GM12878 (cell line): ENCODE measurements around the gene TRA2B. TPM values are rescaled to one million over a fixed set of nuclear protein-coding genes. Genes with fewer than 3 reads are reported as not detected.
A peak's percentile ranks its signal among the peaks of the same experiment; 100 is the strongest.

Source experiments
- ATAC-seq: fragments of 200-7000 bp; cut with Tn5 transposase; 3 replicates; pipeline ENCODE4 v1.9.1; 2020; ENCODE audit warnings: mild to moderate bottlenecking, moderate library complexity
- BruUV-seq: library from RNA; stranded (reverse); fragments of 400-500 nt; replicated peaks from 2 replicates; lab custom pipeline; 2021; lab: Mats Ljungman, UMichigan
- CTCF ChIA-PET: fragments of 300-600 bp; sonication (Branson Sonifier 250); formaldehyde crosslinking; extraction: SDS; loops from one replicate; lab custom pipeline; 2021; ENCODE audit warnings: inconsistent platforms; lab: Yijun Ruan, JAX
- POLR2A ChIA-PET: fragments of 350-600 bp; formaldehyde crosslinking; extraction: SDS; loops from one replicate; lab custom pipeline; 2021; ENCODE audit warnings: inconsistent platforms; lab: Charles Lee
- RAD21 ChIA-PET: fragments of 300-600 bp; sonication (Branson Sonifier 250); formaldehyde crosslinking; loops from one replicate; lab custom pipeline; 2023; ENCODE audit warnings: antibody characterized with exemption; ENCODE audit not compliant: unreplicated experiment; lab: Charles Lee
- SMC1A ChIA-PET: fragments of 300-600 bp; sonication (Branson Sonifier 250); formaldehyde crosslinking; loops from one replicate; lab custom pipeline; 2023; ENCODE audit not compliant: unreplicated experiment, uncharacterized antibody; lab: Charles Lee
- DNase-seq: peaks from one replicate; pipeline ENCODE4 v3.0.0-alpha.2; 2011; ENCODE audit warnings: low read depth, low spot score
- FAIRE-seq: peaks from 3 replicates; lab custom pipeline; 2011; peaks lifted over from hg19 to GRCh38; lab: Jason Lieb, UNC
- H2AFZ ChIP-seq: 2 replicates; pipeline ENCODE4 v1.6.0; 2011; ENCODE audit warnings: low read depth, low read length, control low read depth; ENCODE audit not compliant: control insufficient read depth
- H3K27ac ChIP-seq: 2 replicates; pipeline ENCODE4 v1.5.1; 2011; ENCODE audit warnings: control low read depth; ENCODE audit not compliant: control insufficient read depth, insufficient read depth
- H3K27me3 ChIP-seq, 2 experiments: replicated peaks in 1 of 2; 2 replicates each; pipeline versions ENCODE4 v1.6.0 to v1.6.1; 2011; ENCODE audit warnings: low read length in 1 of 2; ENCODE audit not compliant: control insufficient read depth in 2 of 2, insufficient read depth in 2 of 2
- H3K36me3 ChIP-seq, 2 experiments: 2 replicates each; pipeline ENCODE4 v1.5.1; 2011; ENCODE audit warnings: low read length in 1 of 2; ENCODE audit not compliant: control insufficient read depth in 2 of 2, insufficient read depth in 2 of 2
- H3K4me1 ChIP-seq: 2 replicates; pipeline ENCODE4 v1.6.1; 2011; ENCODE audit warnings: mild to moderate bottlenecking, low read length, moderate library complexity, mixed read lengths; ENCODE audit not compliant: control insufficient read depth, insufficient read depth
- H3K4me2 ChIP-seq: 2 replicates; pipeline ENCODE4 v1.6.0; 2011; ENCODE audit warnings: control low read depth; ENCODE audit not compliant: control insufficient read depth, insufficient read depth
- H3K4me3 ChIP-seq: fragments of 200-600 bp; sonication (generic); 2 replicates; pipeline ENCODE4 v1.5.1; 2016
- H3K79me2 ChIP-seq: 2 replicates; pipeline ENCODE4 v1.6.0; 2011; ENCODE audit warnings: low read length; ENCODE audit not compliant: control insufficient read depth, insufficient read depth
- H3K9ac ChIP-seq: 2 replicates; pipeline ENCODE4 v1.8.0; 2011; ENCODE audit warnings: low read length, control low read depth, mixed read lengths; ENCODE audit not compliant: control insufficient read depth, insufficient read depth
- H3K9me3 ChIP-seq: replicated peaks from 3 replicates; pipeline ENCODE4 v1.5.1; 2011; ENCODE audit warnings: mild to moderate bottlenecking, low read length; ENCODE audit not compliant: control insufficient read depth, insufficient read depth
- H4K20me1 ChIP-seq: 2 replicates; pipeline ENCODE4 v1.6.0; 2011; ENCODE audit not compliant: control insufficient read depth, insufficient read depth
- BCL11A ChIP-seq: IDR thresholded peaks from 2 replicates; pipeline ENCODE4 v1.6.1; 2011; ENCODE audit warnings: low read depth, low read length
- CBFB ChIP-seq: IDR thresholded peaks from 2 replicates; pipeline ENCODE4 v1.6.1; 2016; ENCODE audit warnings: antibody characterized with exemption, low read depth
- KLF5 ChIP-seq: fragments of 450-650 bp; IDR thresholded peaks from 2 replicates; pipeline ENCODE4 v1.6.1; 2014; ENCODE audit warnings: mild to moderate bottlenecking; ENCODE audit not compliant: partially characterized antibody
- RB1 ChIP-seq: fragments of 450-650 bp; formaldehyde crosslinking; IDR thresholded peaks from 2 replicates; pipeline ENCODE4 v1.6.1; 2017; ENCODE audit warnings: mild to moderate bottlenecking, borderline replicate concordance
- ZZZ3 ChIP-seq: IDR thresholded peaks from 2 replicates; pipeline ENCODE4 v1.6.1; 2011; ENCODE audit warnings: low read depth; ENCODE audit not compliant: control insufficient read depth, insufficient read length
- WGBS: methylation state at CpG from one replicate; pipeline ENCODE4 v1.1.6; 2016; ENCODE audit warnings: low lambda C conversion rate; ENCODE audit not compliant: insufficient replicate concordance, insufficient coverage; ENCODE audit errors: missing lambda C conversion rate; 5-methylcytosine and 5-hydroxymethylcytosine counted together
- in situ Hi-C: fragments of 300-500 bp; cut with MboI; formaldehyde crosslinking; loops from 9 replicates; pipeline ENCODE4 v1.14.3; 2018; ENCODE audit warnings: mixed read lengths
- intact Hi-C: fragments of 100-400 bp; cut with micrococcal nuclease; formaldehyde crosslinking; loops from one replicate; pipeline ENCODE4 v1.14.2; 2022; ENCODE audit not compliant: unreplicated experiment
- polyA plus RNA-seq, 11 experiments: library from polyadenylated mRNA; depleted of rRNA in 4 of 11; unstranded in 6 of 11; stranded (reverse) in 5 of 11; fragments of >200 nt; fragmentation: Nextera tagmentation in 4 of 11; fragmentation: Illumina TruSeq in 1 of 11; extraction: Ambion mirVana in 4 of 11; extraction: Trizol in 1 of 11; gene quantifications; 1 replicate in 1 of 11; 2 replicates in 10 of 11; pipeline versions ENCODE4 v1.2.1 to v1.2.3, GENCODE V29; 2011 to 2016; ENCODE audit warnings: inconsistent platforms in 2 of 11, missing spikeins in 2 of 11, low read depth in 1 of 11
- total RNA-seq, 4 experiments: library from RNA; depleted of rRNA in 3 of 4; stranded (reverse); fragments of >200 nt in 3 of 4; fragmentation: Illumina TruSeq in 1 of 4; extraction: Trizol in 1 of 4; gene quantifications; 2 replicates each; pipeline versions ENCODE4 v1.2.1 to v1.2.3, GENCODE V29; 2013 to 2021
- TF ChIP-seq, protein P1 (sequence below): IDR thresholded peaks from 2 replicates; pipeline ENCODE4 v1.6.1; 2011; ENCODE audit warnings: borderline replicate concordance, low read depth, mild to moderate bottlenecking, moderate library complexity, low read length; ENCODE audit not compliant: insufficient read depth, poor library complexity, severe bottlenecking
- TF ChIP-seq, protein P2 (sequence below): fragments of 450-650 bp; formaldehyde crosslinking; IDR thresholded peaks from 2 replicates; pipeline ENCODE4 v1.4.0; 2022; ENCODE audit warnings: mild to moderate bottlenecking, moderate library complexity
- TF ChIP-seq, protein P3 (sequence below): fragments of 450-650 bp; IDR thresholded peaks from 2 replicates; pipeline ENCODE4 v1.6.1; 2014; ENCODE audit warnings: mild to moderate bottlenecking

Gene TRA2B
- total and polyA plus RNA-seq, 10 of the 15 experiments (the other 5 are each of a cell fraction or from before 2014, with no cell fraction given), result 130 to 317 (median 278) TPM

DNA sequence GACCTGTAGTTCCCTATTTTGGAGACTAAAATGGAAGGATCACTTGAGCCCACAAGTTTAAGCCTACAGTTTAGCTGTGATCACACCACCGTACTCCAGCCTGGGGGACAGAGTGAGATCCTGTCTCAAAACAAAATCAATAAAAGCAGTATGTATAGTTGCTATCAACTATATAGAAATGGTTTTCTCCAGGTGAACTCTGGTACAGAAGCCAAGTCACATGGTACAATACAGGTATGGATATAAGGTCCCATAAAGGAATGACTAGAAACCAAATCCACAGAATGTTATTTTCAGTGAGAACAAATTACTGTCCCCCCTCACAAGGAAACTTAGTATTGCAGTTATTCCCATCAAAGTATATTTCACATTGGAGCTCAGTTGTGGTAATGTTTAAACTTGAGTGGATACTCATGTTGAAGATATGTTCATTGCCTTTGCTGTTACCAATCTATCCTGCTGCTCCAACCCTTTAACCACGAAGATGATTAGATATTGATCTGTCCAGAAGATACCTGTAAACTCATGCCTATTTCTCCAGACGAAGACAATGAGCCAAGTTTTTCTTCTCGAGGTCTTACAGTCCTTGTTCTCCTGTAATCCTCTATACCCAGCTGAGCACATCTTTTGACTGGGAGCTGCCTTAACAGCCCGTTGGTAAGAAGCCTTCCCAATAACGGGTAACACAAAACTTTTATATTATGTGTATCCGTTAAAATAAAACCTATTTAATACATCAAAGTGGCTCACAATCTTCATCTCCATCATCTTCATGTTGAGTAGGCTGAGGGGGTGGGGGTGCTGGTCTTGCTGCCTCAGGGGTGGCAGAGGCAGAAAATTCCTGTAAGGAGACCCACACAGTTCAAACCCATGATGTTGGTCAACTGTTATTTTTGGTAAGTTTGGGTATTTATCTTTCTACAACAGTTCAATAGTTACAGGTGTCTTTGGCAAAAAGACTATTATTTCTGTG is 24.6 kb downstream of the TRA2B start (continued):
- TF ChIP-seq, protein P1, sequence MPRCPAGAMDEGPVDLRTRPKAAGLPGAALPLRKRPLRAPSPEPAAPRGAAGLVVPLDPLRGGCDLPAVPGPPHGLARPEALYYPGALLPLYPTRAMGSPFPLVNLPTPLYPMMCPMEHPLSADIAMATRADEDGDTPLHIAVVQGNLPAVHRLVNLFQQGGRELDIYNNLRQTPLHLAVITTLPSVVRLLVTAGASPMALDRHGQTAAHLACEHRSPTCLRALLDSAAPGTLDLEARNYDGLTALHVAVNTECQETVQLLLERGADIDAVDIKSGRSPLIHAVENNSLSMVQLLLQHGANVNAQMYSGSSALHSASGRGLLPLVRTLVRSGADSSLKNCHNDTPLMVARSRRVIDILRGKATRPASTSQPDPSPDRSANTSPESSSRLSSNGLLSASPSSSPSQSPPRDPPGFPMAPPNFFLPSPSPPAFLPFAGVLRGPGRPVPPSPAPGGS, result peak; percentile 46
- TF ChIP-seq, protein P2, sequence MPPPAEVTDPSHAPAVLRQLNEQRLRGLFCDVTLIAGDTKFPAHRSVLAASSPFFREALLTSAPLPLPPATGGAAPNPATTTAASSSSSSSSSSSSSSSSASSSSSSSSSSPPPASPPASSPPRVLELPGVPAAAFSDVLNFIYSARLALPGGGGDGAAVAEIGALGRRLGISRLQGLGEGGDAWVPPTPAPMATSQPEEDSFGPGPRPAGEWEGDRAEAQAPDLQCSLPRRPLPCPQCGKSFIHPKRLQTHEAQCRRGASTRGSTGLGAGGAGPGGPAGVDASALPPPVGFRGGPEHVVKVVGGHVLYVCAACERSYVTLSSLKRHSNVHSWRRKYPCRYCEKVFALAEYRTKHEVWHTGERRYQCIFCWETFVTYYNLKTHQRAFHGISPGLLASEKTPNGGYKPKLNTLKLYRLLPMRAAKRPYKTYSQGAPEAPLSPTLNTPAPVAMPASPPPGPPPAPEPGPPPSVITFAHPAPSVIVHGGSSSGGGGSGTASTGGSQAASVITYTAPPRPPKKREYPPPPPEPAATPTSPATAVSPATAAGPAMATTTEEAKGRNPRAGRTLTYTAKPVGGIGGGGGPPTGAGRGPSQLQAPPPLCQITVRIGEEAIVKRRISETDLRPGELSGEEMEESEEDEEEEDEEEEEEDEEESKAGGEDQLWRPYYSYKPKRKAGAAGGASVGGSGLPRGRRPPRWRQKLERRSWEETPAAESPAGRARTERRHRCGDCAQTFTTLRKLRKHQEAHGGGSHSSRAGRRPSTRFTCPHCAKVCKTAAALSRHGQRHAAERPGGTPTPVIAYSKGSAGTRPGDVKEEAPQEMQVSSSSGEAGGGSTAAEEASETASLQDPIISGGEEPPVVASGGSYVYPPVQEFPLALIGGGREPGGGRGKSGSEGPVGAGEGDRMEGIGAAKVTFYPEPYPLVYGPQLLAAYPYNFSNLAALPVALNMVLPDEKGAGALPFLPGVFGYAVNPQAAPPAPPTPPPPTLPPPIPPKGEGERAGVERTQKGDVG (CRISPR knock-in tag), result no peak

DNA sequence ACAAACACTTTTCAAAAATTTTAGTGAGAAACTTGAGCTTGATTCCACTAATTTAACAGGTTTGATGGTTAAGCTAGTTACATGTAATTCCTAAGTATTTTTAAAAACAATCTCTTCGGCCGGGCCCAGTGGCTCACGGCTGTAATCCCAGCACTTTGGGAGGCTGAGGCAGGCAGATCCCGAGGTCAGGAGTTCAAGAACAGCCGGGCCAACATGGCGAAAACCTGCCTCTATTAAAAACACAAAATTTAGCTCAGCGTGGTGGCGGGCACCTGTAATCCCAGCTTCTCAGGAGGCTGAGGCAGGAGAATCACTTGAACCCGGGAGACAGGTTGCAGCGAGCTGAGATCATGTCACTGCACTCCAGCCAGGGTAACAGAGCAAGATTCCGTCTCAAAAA is 25.3 kb downstream of the TRA2B start:
- no peaks in the 10 kb centered on the region; the same call in 1 of the 2 replicates for H4K20me1 ChIP-seq
- no peak overlapping the region for H3K4me2 ChIP-seq
- H2AFZ ChIP-seq, result no peak overlapping the region
- H3K9ac ChIP-seq, result no peak overlapping the region
- no peaks in the 10 kb centered on the region for H3K4me1 ChIP-seq
- FAIRE-seq, result no peak
- H3K36me3 ChIP-seq, result peaks cover 1 to 28% of the 10 kb centered on the region in 2 experiments
- no peak overlapping the region for H3K27ac ChIP-seq
- CTCF ChIA-PET, result interaction anchor here (0.6 to 5.0 kb wide), 5 partner anchors 14 to 703 kb away, joined by 3 to 32 read pairs (median 4); no protein-coding TSS in a partner anchor
- TF ChIP-seq KLF5, result no peak
- 0 out of 2 replicates have a peak, but pooled peaks have one; percentile 5 for TF ChIP-seq CBFB
- TF ChIP-seq BCL11A, result no peak
- no peak for TF ChIP-seq RB1
- TF ChIP-seq ZZZ3, result no peak
- TF ChIP-seq, protein P1, result peak; percentile 7
- TF ChIP-seq, protein P3, sequence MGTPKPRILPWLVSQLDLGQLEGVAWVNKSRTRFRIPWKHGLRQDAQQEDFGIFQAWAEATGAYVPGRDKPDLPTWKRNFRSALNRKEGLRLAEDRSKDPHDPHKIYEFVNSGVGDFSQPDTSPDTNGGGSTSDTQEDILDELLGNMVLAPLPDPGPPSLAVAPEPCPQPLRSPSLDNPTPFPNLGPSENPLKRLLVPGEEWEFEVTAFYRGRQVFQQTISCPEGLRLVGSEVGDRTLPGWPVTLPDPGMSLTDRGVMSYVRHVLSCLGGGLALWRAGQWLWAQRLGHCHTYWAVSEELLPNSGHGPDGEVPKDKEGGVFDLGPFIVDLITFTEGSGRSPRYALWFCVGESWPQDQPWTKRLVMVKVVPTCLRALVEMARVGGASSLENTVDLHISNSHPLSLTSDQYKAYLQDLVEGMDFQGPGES, result no peak
- TF ChIP-seq, all 136 proteins: peak for 2
- no peaks in the 10 kb centered on the region for H3K79me2 ChIP-seq
- no peaks in the 10 kb centered on the region for H3K27me3 ChIP-seq
- WGBS, result 80% methylated on average over 11 of the region's 11 CpGs
- H3K9me3 ChIP-seq, result no peaks in the 10 kb centered on the region
- no TSS peak for BruUV-seq
- intact Hi-C loops (no loop called here), in situ Hi-C loops (no loop called here)
- SMC1A ChIA-PET, result interaction anchor here (0.6 to 3.0 kb wide), 11 partner anchors 10 to 1120 kb away, joined by 3 to 9 read pairs (median 3); no protein-coding TSS in a partner anchor
- ATAC-seq, result no peak; the same call in 2 of the 3 replicates
- DNase-seq, result no peak
- RAD21 ChIA-PET, result interaction anchor here (1.1 to 1.3 kb wide), 2 partner anchors 15 to 31 kb away, joined by 3 to 4 read pairs; no protein-coding TSS in a partner anchor
- H3K4me3 ChIP-seq, result no peak overlapping the region
- POLR2A ChIA-PET, result interaction anchor here (0.7 to 2.0 kb wide), 7 partner anchors 8 to 1776 kb away, joined by 3 to 9 read pairs (median 4); no protein-coding TSS in a partner anchor
